ENCODE measurements around the gene TASOR2. TPM values are rescaled to one million over a fixed set of nuclear protein-coding genes. Genes with fewer than 3 reads are reported as not detected.
A peak's percentile ranks its signal among the peaks of the same experiment; 100 is the strongest.

The TASOR2 gene
- total and polyA plus RNA-seq, 2 experiments from 2014 or later = 17.8 to 37.8 TPM

GRCh38 chr10:5708356-5708755, 23.7 kb downstream of the TASOR2 start:
- Histone ChIP-seq H3K27me3 (no peaks in the 10 kb centered on the region), H3K9me3 (ENCODE audit: low read depth) (no peaks in the 10 kb centered on the region), H3K36me3 (peaks cover 4% of the 10 kb centered on the region), H3K4me3 (no peak overlapping the region), H3K27ac (no peak overlapping the region), H3K4me1 (ENCODE audit: low read depth) (peaks cover 6% of the 10 kb centered on the region)
- no peak for DNase-seq (ENCODE audit: low read depth in 1 of 2, low spot score in 1 of 2)
- no peak for TF ChIP-seq CTCF (IDR thresholded peaks at IDR 0.05; ENCODE audit: low read depth, low read length)

DNA sequence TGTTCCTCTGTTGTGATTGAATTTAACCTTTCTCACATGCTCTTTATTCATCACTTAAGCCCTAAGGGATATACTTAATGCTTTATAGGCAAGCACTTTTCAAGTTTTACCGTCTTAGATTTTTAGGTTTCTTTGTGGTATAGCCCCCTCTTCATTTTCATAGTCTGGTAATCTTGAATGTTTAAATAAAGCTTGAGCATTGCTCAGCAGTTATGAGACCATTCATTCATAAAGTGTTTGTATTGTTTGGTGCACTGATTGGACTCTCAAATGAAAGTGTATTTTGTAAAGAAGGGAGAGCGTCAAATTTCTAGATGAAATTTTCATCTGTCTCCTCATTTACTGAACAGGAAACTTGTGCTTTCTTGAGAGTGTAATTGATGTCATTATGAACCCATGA, 25.2 kb downstream of the TASOR2 start:
- Histone ChIP-seq H3K27ac (no peak overlapping the region), H3K4me1 (ENCODE audit: low read depth) (peaks cover 6% of the 10 kb centered on the region), H3K4me3 (no peak overlapping the region), H3K9me3 (ENCODE audit: low read depth) (no peaks in the 10 kb centered on the region), H3K36me3 (peaks cover 4% of the 10 kb centered on the region), H3K27me3 (no peaks in the 10 kb centered on the region)
- DNase-seq (ENCODE audit: low read depth in 1 of 2, low spot score in 1 of 2) = no peak
- no peak for TF ChIP-seq CTCF (IDR thresholded peaks at IDR 0.05; ENCODE audit: low read depth, low read length)

- no peak overlapping the region for H3K4me3 ChIP-seq
- peaks cover 4% of the 10 kb centered on the region for H3K36me3 ChIP-seq
- H3K4me1 ChIP-seq (ENCODE audit: low read depth) = peaks cover 6% of the 10 kb centered on the region
- no peak for TF ChIP-seq CTCF (IDR thresholded peaks at IDR 0.05; ENCODE audit: low read depth, low read length)
- H3K27me3 ChIP-seq = no peaks in the 10 kb centered on the region
- H3K27ac ChIP-seq = no peak overlapping the region
- no peaks in the 10 kb centered on the region for H3K9me3 ChIP-seq (ENCODE audit: low read depth)
- no peak for DNase-seq (ENCODE audit: low read depth in 1 of 2, low spot score in 1 of 2)
These were observed 26.2 kb downstream of the TASOR2 start for GRCh38 chr10:5710859-5711258.

DNA sequence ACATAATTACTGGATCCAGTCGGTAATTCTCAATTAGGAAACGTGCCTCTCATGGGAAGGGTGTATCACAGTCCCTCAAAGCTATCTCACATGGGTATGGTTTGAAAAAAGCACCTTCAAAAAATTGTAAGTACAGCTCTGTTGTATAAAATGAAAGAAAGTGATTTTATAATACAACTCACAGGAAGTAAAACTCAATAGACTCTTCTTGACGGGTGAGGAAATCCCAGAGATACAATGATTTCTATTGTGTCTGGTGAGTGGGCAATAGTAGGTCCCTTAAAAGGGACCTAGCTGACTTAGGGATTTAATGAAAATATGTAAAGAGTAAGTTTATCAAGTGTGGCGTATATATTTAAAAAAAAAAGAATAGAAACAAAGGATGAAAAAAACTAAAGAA, 27.0 kb downstream of the TASOR2 start:
- Histone ChIP-seq H3K36me3 (peaks cover 4% of the 10 kb centered on the region), H3K4me3 (no peak overlapping the region), H3K9me3 (ENCODE audit: low read depth) (no peaks in the 10 kb centered on the region), H3K27me3 (no peaks in the 10 kb centered on the region), H3K27ac (no peak overlapping the region), H3K4me1 (ENCODE audit: low read depth) (peaks cover 6% of the 10 kb centered on the region)
- DNase-seq (ENCODE audit: low read depth in 1 of 2, low spot score in 1 of 2) = peak in 1 of 2 donors; percentile 3
- TF ChIP-seq CTCF (IDR thresholded peaks at IDR 0.05; ENCODE audit: low read depth, low read length) = no peak

DNA sequence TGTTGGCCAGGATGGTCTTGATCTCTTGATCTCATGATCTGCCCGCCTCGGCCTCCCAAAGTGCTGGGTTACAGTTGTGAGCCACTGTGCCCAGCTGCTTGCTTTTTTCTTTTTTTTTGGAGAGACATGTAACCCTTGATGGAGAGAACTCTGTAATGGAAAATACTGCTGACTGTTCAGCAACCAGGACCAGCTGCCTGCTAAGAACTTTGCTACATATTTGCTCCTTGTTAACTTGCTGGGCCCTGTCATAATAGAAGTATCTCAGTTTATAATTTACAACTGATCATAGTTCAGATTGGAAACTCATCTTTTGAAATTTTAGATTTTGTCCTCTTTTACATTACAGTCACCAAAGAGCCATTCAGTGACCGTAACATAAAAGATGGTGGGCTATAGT, 34.9 kb downstream of the TASOR2 start:
- H3K4me1 ChIP-seq (ENCODE audit: low read depth) = peaks cover 10% of the 10 kb centered on the region
- no peak for DNase-seq (ENCODE audit: low read depth in 1 of 2, low spot score in 1 of 2)
- H3K27ac ChIP-seq = no peak overlapping the region
- H3K9me3 ChIP-seq (ENCODE audit: low read depth) = no peaks in the 10 kb centered on the region
- no peak for TF ChIP-seq CTCF (IDR thresholded peaks at IDR 0.05; ENCODE audit: low read depth, low read length)
- H3K4me3 ChIP-seq = no peak overlapping the region
- no peaks in the 10 kb centered on the region for H3K27me3 ChIP-seq
- peaks cover 10% of the 10 kb centered on the region for H3K36me3 ChIP-seq

GRCh38 chr10:5720182-5720581, 35.5 kb downstream of the TASOR2 start:
- Histone ChIP-seq H3K9me3 (ENCODE audit: low read depth) (no peaks in the 10 kb centered on the region), H3K36me3 (peaks cover 10% of the 10 kb centered on the region), H3K4me3 (no peak overlapping the region), H3K27me3 (no peaks in the 10 kb centered on the region), H3K4me1 (ENCODE audit: low read depth) (peaks cover 10% of the 10 kb centered on the region), H3K27ac (no peak overlapping the region)
- TF ChIP-seq CTCF (IDR thresholded peaks at IDR 0.05; ENCODE audit: low read depth, low read length) = no peak
- DNase-seq (ENCODE audit: low read depth in 1 of 2, low spot score in 1 of 2) = no peak
